Activated CD8-positive, alpha-beta memory T cell treated with anti-CD3 and anti-CD28 coated beads for 36 hours (primary cell): ENCODE results near the gene HK2. TPM values are rescaled to one million over a fixed set of nuclear protein-coding genes. Genes with fewer than 3 reads are reported as not detected.
"Not testable (repeated sequence)": the region's sequence is repeated elsewhere in the genome, so short reads cannot be mapped to it uniquely, and the experiment has no call there.

Experiments used
- CTCF ChIA-PET: fragments of 350-600 bp; sonication (Branson Sonifier 250); formaldehyde crosslinking; loops from one replicate; lab custom pipeline; 2021; ENCODE audit warnings: antibody characterized with exemption; lab: Charles Lee
- POLR2A ChIA-PET: fragments of 350-600 bp; sonication (Branson Sonifier 250); formaldehyde crosslinking; loops from one replicate; lab custom pipeline; 2021; ENCODE audit warnings: antibody characterized with exemption; lab: Charles Lee
- total RNA-seq, 2 experiments: library from RNA; stranded (reverse); gene quantifications; one replicate each; pipeline ENCODE4 v1.2.3, GENCODE V29; 2021

The HK2 gene
- 100 to 1,000 TPM; 104 to 107 TPM for total RNA-seq

- CTCF ChIA-PET: interaction anchor here (1.7 kb wide), 1 partner anchor 119 kb away, joined by 6 read pairs; no protein-coding TSS in a partner anchor
- POLR2A ChIA-PET: interaction anchor here (1.0 to 1.1 kb wide), 2 partner anchors 10 to 111 kb away, joined by 5 to 7 read pairs; no protein-coding TSS in a partner anchor
Observed at GRCh38 chr2:74833418-74834233, at the start of gene HK2. HK2 (plus strand) TSS chr2:74834127; CDS start chr2:74834581, 454 bp downstream.

GRCh38 chr2:74789271-74789670, 44.7 kb upstream of the HK2 start:
- CTCF ChIA-PET: no interaction called here

GRCh38 chr2:74792282-74792681, 41.6 kb upstream of the HK2 start:
- ChIA-PET CTCF (no interaction called here), POLR2A (no interaction called here)

More at GRCh38 chr2:74789271-74789670, 44.7 kb upstream of the HK2 start:
- POLR2A ChIA-PET: no interaction called here

DNA sequence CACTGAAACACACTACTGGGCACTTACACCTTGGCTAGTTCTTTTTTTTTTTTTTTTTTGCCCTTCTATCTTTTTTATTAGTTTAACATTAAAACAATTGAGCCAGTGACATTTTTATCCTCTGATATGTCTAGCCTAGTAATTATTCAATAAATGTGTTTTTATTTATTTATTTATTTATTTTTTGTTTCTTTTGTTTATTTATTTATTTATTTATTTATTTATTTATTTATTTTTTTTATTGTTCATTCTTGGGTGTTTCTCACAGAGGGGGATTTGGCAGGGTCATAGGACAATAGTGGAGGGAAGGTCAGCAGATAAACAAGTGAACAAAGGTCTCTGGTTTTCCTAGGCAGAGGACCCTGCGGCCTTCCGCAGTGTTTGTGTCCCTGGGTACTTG, 39.0 kb upstream of the HK2 start:
- CTCF ChIA-PET, POLR2A ChIA-PET: not testable (repeated sequence)

- POLR2A ChIA-PET: no interaction called here
- CTCF ChIA-PET: interaction anchor here (1.1 kb wide), 1 partner anchor 38 kb away, joined by 3 read pairs; no protein-coding TSS in a partner anchor
Observed at GRCh38 chr2:74806355-74806839, 27.5 kb upstream of the HK2 start.

DNA sequence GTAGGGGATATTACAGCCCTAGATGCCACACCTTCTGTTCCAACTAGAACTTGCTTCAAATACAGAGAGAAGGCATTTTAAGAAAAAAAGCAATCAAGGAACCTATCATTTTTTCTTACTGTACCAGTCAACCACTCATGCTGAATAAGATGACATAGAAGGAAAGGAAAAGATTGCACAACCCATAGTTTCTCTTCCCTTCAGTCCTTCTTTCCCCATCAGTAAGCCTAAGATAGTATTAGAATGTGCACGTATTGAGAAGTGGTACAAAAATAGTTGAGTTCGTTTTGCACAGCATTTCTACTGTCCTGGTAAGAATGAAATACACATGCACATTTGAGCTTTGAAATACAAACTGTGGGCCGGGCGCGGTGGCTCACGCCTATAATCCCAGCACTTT, 27.0 kb upstream of the HK2 start:
- ChIA-PET POLR2A (no interaction called here), CTCF (no interaction called here)

DNA sequence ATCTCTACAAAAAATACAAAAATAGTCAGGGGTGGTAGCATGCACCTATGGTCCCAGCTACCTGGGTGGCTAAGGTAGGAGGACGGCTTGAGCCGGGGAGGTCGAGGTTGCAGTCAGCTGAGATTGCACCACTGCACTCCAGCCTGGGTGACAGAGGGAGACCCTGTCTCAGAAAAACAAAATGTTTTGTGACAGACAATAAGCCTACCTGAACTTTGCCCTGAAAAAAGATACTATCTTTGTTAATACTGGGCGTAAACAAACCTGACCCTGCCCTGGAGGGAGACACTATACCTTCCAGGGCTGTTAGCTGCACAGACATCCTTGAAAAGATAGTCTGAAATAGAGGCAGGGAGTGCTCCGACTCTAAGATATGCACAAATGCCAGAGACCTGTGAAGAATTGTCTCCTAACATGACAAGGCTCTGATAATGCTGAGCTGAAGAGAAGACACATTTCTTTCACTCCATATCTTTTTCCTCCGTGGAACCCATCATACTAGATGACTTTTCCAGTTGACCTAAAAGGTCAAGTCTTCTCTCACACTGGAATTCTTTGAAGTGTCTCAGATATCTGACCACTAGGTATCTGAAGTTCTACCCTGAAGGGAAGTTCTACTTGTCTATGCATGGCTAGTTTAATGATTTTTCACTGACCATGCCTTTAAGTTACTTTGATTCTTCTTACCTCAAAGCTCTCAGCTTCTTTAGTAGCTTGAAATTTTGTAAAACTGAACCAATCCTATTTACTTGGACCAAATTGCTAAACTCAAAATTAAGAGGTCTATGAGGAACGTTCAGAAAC, 20.9 kb upstream of the HK2 start:
- CTCF ChIA-PET: no interaction called here

GRCh38 chr2:74814102-74814501, 19.8 kb upstream of the HK2 start:
- POLR2A ChIA-PET: no interaction called here
- CTCF ChIA-PET: no interaction called here

More for the DNA sequence above, 20.9 kb upstream of the HK2 start:
- POLR2A ChIA-PET: no interaction called here

DNA sequence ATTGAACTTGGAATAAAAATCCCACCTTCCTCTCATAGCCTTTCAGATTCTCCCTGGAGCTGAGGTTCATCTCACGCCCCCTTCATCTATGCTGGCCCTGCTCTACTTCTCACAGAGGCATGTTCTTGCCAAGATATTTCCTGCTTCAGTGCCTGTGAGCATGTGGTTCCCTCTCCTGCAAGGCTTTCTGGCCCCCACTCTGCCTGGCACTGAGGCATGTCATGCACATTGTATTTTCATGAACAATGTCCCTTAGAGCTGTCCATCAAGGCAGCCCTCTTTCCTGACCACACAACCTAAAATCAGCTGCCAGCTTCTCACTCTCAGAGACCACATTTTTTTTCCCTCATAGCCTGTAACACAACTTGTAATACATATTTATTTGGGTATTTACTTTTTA, 18.0 kb upstream of the HK2 start:
- POLR2A ChIA-PET: no interaction called here
- CTCF ChIA-PET: no interaction called here

DNA sequence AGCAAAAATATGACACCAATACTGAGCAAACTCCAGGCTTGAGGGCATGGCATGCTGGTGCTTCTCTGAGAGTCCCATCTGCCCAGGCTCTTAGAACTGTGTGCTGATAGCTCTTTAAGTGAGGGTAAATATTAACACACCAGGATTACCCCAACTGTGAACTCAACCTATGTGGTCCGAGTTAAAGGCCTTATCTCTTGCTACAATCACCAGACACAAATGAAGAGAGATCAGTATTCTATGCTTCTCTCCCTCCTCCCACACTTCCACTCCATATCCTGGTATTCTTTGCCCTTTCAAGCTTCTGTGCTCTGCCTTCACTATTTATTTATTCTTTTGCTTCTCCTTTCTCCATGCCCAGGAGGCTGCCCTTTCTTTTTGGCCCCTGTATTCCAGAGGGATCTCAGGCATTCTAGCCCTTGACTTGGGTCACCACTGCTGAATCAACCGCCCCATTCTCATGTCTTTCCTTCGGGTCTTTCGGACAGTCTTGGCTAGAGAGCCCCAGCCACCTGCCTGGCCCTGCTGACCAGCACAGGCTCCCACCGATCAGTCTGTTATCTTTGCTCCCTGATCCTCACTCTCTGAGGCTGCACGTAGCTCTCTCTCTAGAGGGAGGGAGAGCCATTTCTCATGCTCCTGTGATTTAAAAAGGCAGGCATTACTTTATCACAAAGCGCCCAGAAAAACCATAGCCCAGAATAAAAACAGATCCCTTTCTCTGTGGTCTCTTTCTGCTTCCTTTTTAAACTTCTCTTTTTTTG, 17.2 kb upstream of the HK2 start:
- CTCF ChIA-PET: no interaction called here

GRCh38 chr2:74817304-74817675, 16.6 kb upstream of the HK2 start:
- ChIA-PET CTCF (no interaction called here), POLR2A (no interaction called here)

More for the DNA sequence above, 17.2 kb upstream of the HK2 start:
- POLR2A ChIA-PET: no interaction called here

GRCh38 chr2:74819702-74820101, 14.2 kb upstream of the HK2 start:
- CTCF ChIA-PET: no interaction called here
- POLR2A ChIA-PET: no interaction called here

GRCh38 chr2:74821177-74822126, 12.5 kb upstream of the HK2 start:
- ChIA-PET CTCF (no interaction called here), POLR2A (no interaction called here)

DNA sequence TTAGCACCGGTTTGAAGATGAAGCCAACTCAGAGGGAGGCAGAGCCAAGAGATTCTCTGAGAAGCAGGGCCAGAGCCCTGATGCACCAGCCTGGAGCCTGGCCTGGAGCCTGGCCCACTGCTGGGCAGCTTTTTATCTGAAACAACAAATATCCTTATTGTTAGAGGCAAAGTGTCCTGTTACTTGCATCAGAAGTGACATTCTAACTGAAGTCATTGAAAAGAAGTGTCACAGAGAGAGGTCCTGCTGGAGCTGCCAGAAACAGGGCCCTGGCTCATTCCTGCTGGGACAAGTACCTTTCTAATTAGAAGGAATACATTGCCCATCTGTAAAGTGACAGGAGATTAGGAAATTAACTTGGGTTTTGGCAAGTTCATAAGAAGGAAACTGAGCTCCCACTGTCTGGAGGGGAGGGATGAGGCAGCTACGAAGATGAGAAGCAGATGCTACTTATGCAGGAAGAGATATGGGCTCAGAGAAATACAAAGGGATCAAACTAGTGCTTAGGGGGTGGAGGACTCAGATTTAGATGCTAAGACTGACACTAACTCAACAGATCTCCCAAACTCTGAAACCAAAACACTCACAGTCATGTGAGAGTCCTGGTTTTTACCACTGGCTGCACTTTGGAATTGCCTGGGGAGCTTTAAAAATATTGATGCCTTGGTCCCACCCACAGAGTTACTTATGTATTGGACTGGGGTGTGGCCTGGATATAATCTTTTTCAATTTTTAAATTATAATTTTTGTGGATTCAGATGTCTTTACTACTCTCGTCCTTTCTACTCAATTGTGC, 11.0 kb upstream of the HK2 start:
- CTCF ChIA-PET: no interaction called here
- POLR2A ChIA-PET: no interaction called here

- ChIA-PET POLR2A (no interaction called here), CTCF (no interaction called here)
Observed at GRCh38 chr2:74824679-74825078, 9.2 kb upstream of the HK2 start.

DNA sequence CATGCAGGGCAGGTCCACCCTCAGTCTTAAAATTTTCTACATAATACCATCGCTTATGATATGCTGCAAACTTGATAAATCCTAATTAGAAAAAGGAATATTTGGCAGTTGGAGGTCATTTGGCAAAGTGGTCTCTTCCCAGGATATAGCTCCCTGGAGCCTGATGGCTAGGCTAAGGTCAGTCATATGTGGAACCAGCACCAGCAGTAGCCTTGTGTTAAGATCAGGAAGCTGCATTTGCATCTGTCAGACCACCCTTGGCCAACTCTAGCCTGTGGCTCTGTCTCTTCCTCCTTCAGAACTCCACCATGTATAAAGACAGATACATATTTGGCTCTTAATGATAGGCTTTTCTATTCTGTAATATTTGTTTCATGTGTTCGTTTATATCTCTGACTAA, 5.4 kb upstream of the HK2 start:
- ChIA-PET POLR2A (no interaction called here), CTCF (no interaction called here)

DNA sequence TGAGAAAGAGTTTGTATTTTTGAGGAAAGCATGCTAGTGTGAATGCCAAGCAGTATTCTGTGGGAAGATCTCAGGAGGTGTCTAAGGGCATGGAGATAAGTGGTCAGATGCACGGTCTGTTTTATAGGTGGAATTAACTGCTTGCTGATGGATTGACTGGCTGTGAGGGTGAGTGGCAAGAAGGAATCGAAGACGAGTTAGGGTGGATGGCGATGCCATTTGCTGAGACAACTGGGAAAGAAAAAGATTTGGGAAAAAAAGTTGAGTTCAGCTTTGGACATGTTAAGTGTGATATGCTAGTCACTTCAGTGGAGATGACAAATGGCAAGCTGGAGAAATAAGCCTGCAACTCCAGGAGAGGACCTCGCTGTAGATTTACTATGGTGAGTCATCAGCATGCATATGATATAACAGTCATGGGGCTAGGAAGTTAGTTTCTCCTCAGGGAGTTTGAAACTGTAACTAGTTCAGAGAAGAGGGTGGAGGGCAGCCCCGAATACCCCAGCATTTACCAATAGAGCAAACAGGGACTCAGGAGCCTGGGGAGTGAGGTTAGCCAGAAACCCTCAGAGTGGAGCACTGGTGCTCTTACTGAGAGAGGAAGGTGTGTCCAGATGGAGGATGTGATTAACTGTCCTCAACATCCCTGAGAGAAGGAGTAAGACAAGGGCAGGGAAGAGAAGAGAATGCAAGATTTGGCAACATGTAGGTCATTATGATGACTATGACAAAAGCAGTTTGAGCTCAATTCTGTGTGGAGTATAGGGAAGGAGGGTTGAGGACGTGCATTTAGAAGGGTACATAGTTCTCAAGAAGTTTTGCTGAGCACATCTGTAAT, 2.0 kb upstream of the HK2 start:
- CTCF ChIA-PET: no interaction called here
- POLR2A ChIA-PET: no interaction called here
